Uterus (tissue), 4 donors: ENCODE data around the gene SNAPC2. TPM values are rescaled to one million over a fixed set of nuclear protein-coding genes. Genes with fewer than 3 reads are reported as not detected.

Experiments
- DNase-seq, 2 donors: peaks; one replicate each; pipeline ENCODE4 v3.0.0-alpha.2; 2019 to 2020
- H3K27ac ChIP-seq, 2 donors: fragments of 200-600 bp; sonication (generic); 1 replicate in 1 of 2; 2 replicates in 1 of 2; pipeline ENCODE4 v1.5.1; 2016 to 2018
- H3K27me3 ChIP-seq, 2 donors: fragments of 200-600 bp; sonication (generic); one replicate each; pipeline ENCODE4 v1.5.1; 2018 to 2019; ENCODE audit warnings: control low read depth in 1 of 2
- H3K36me3 ChIP-seq, 2 donors: fragments of 200-600 bp; sonication (generic); one replicate each; pipeline ENCODE4 v1.5.1; 2019; ENCODE audit warnings: control low read depth in 1 of 2
- H3K4me1 ChIP-seq, 2 donors: fragments of 200-600 bp; sonication (generic); one replicate each; pipeline ENCODE4 v1.5.1; 2018 to 2019; ENCODE audit warnings: control low read depth in 1 of 2
- H3K4me3 ChIP-seq, 2 donors: fragments of 200-600 bp; sonication (generic); 1 replicate in 1 of 2; 2 replicates in 1 of 2; pipeline ENCODE4 v1.5.1; 2018 to 2019; ENCODE audit warnings: mild to moderate bottlenecking in 1 of 2
- H3K9me3 ChIP-seq, 2 donors: fragments of 200-600 bp; sonication (generic); one replicate each; pipeline ENCODE4 v1.5.1; 2019; ENCODE audit warnings: control low read depth in 1 of 2
- POLR2A ChIP-seq, 2 donors: fragments of 450-650 bp; IDR thresholded peaks; one replicate each; pipeline ENCODE4 v1.6.1; 2016; ENCODE audit warnings: antibody characterized with exemption in 2 of 2, mild to moderate bottlenecking in 1 of 2, moderate library complexity in 1 of 2
- intact Hi-C: fragments of 100-400 bp; cut with DNase I; formaldehyde crosslinking; loops from one replicate; pipeline ENCODE4 v1.15.1; 2023; ENCODE audit warnings: low total_unique reads
- total RNA-seq, 4 donors: library from RNA; depleted of rRNA in 3 of 4; stranded (reverse); fragments of >200 nt in 3 of 4; gene quantifications; one replicate each; pipeline versions ENCODE4 v1.1.0 to v1.2.4, GENCODE V29; 2014 to 2023
- TF ChIP-seq, protein P1 (sequence below), 4 experiments: fragments of 200-600 bp in 2 of 4; fragments of 450-650 bp in 2 of 4; sonication (generic) in 2 of 4; IDR thresholded peaks; one replicate each; pipeline ENCODE4 v1.5.1; 2016 to 2019; ENCODE audit warnings: antibody characterized with exemption in 4 of 4, mild to moderate bottlenecking in 2 of 4, moderate library complexity in 1 of 4
- donor health status: DM: yes; HTN: yes; CAD: no.

The SNAPC2 gene
- total RNA-seq, 4 donors from 2014 or later, result 11.8 to 66.8 (median 19.0) TPM

DNA sequence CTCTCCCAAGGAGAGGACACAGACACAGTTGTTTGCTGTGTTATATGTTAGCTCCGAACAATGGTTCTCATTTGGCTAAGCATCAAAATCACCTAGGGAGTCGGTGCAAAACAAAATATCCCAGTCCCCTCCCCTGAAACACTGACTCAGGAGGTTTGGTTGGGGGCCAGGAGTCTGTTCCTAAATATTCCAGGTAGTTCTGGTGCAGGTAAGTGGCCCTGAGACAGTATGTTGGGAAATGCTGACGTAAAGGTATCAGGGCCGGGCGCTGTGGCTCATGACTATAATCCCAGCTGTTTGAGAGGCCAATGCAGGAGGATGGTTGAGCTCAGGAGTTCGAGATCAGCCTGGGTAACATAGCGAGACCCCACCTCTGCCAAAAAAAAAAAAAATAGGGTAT lies 18.8 kb upstream of the SNAPC2 start:
- peaks cover 10 to 14% of the 10 kb centered on the region in 2 donors for H3K4me1 ChIP-seq
- no peak overlapping the region for H3K27ac ChIP-seq
- no peak overlapping the region for H3K4me3 ChIP-seq
- intact Hi-C loops, result no loop called here
- no peak for DNase-seq
- H3K36me3 ChIP-seq, result no peaks in the 10 kb centered on the region
- TF ChIP-seq, protein P1, sequence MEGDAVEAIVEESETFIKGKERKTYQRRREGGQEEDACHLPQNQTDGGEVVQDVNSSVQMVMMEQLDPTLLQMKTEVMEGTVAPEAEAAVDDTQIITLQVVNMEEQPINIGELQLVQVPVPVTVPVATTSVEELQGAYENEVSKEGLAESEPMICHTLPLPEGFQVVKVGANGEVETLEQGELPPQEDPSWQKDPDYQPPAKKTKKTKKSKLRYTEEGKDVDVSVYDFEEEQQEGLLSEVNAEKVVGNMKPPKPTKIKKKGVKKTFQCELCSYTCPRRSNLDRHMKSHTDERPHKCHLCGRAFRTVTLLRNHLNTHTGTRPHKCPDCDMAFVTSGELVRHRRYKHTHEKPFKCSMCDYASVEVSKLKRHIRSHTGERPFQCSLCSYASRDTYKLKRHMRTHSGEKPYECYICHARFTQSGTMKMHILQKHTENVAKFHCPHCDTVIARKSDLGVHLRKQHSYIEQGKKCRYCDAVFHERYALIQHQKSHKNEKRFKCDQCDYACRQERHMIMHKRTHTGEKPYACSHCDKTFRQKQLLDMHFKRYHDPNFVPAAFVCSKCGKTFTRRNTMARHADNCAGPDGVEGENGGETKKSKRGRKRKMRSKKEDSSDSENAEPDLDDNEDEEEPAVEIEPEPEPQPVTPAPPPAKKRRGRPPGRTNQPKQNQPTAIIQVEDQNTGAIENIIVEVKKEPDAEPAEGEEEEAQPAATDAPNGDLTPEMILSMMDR (IDR thresholded peaks at IDR 0.05), result no peak
- no peaks in the 10 kb centered on the region for H3K9me3 ChIP-seq
- no peaks in the 10 kb centered on the region for H3K27me3 ChIP-seq

- H3K9me3 ChIP-seq, result no peaks in the 10 kb centered on the region
- no peaks in the 10 kb centered on the region for H3K36me3 ChIP-seq
- intact Hi-C loops, result no loop called here
- peak overlapping the region; percentile 81 to 85 for H3K27ac ChIP-seq
- peak in 1 of 2 donors; percentile 39 for DNase-seq
- H3K4me3 ChIP-seq, result peak overlapping the region; percentile 47
- no peaks in the 10 kb centered on the region for H3K27me3 ChIP-seq
- H3K4me1 ChIP-seq, result peaks cover 10 to 14% of the 10 kb centered on the region in 2 donors
- TF ChIP-seq, protein P1 (IDR thresholded peaks at IDR 0.05), result no peak
- no peak for TF ChIP-seq POLR2A (IDR thresholded peaks at IDR 0.05)
Observed at GRCh38 chr19:7902796-7903243, 17.3 kb upstream of the SNAPC2 start.

DNA sequence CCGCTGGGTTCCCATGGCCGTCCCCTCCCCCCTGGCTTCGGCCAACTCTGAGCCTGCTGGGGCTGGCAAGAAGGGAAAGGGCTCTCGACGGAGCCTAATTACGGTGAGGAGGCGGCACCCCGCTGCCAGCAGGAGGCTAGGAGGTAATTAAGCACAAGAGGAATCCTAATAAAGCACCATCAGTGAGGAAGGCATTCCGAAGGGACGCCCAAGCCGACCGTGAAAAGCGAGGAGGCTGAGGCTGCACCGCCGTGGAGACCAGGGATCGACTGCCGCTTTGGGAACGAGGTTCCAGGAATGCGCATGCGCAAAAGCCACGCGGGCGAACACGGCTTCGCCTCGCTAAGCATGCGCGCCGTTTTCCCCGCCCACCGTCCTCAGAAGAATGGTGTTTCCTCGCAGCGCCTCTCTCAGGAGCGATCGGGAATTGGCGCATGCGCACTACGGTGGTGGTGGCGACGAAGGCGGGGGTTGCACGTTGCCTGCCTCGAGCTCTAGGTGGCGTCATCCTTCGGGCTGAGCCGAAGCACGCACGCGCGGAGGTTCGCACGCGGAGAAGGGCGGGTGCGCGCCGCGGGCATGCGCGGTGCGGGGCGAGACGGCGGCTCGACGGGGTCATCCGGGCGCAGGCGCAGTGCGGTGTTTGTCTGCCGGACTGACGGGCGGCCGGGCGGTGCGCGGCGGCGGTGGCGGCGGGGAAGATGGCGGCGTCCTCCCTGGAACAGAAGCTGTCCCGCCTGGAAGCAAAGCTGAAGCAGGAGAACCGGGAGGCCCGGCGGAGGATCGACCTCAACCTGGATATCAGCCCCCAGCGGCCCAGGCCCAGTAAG lies 16.7 kb upstream of the SNAPC2 start, which contains the start of gene MAP2K7:
MAP2K7 (plus strand) TSS at position 634 of the 830 bp plus-strand sequence; CDS start at position 702, 68 bp downstream.
- TF ChIP-seq POLR2A (IDR thresholded peaks at IDR 0.05), result peak; percentile 67 to 89
- TF ChIP-seq, protein P1 (IDR thresholded peaks at IDR 0.05), result peak; percentile 60 to 91 (median 66)
- H3K4me1 ChIP-seq, result peaks cover 10 to 14% of the 10 kb centered on the region in 2 donors
- H3K36me3 ChIP-seq, result no peaks in the 10 kb centered on the region
- DNase-seq, result peak; percentile 100
- peak within 1 kb of the TSS; percentile 83 to 90 for H3K27ac ChIP-seq
- intact Hi-C loops, result no loop called here
- H3K27me3 ChIP-seq, result no peaks in the 10 kb centered on the region
- H3K9me3 ChIP-seq, result no peaks in the 10 kb centered on the region
- H3K4me3 ChIP-seq, result peak within 1 kb of the TSS; percentile 57 to 79

DNA sequence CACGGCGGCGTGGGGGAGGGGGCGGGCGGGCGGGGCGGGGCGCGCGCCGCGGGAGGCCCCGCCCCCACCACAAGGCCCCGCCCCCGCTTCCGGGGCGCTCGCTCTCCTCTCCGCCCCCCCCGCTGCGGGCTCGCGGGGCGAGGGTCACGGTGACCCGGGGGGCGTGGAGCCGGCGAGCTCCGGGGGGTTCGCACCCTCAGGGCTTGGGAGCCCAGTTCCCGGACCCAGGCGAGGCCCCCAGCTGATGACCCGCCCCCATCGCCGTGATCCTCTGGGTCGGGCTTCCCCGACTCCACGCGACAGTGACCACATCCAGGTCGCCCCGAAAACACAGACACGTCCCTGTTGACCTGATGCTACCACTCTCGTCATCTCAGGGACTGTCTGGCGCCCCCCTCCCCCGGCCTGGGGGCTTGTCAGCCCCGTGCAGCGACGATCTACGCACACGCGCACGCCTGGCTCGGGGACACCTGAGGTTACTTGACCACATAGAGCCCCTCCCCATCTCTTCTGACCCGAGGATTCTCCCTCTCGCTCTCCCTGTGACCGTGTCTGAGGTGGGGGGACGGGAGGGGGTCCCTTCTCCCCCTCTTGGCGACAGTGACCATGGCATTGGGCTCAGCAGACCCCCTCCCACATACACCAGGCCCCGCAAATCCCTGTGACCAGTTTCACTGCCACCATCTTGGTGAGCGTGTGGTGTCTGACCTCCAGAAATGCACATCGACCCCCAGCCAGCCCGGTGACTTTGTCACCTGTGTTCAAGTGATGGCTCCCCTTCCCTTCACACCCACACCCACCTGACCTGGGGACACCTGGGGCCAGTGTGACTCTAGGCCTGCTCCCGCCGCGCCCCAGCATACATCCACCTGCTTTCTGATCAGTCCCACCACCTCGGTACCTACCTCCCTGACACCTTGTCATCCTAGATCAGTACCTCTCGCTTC lies 15.8 kb upstream of the SNAPC2 start:
- TF ChIP-seq POLR2A (IDR thresholded peaks at IDR 0.05), result no peak
- TF ChIP-seq, protein P1 (IDR thresholded peaks at IDR 0.05), result no peak
- intact Hi-C loops, result no loop called here

More for the DNA sequence above, 15.8 kb upstream of the SNAPC2 start:
- Histone ChIP-seq H3K27ac (peak overlapping the region; percentile 83 to 90), H3K4me1 (peaks cover 10 to 14% of the 10 kb centered on the region in 2 donors), H3K36me3 (no peaks in the 10 kb centered on the region), H3K27me3 (no peaks in the 10 kb centered on the region), H3K9me3 (no peaks in the 10 kb centered on the region), H3K4me3 (peak overlapping the region; percentile 57 to 79)
- DNase-seq, result peak; percentile 58 to 72
